GM21529 (cell line): ENCODE data around the gene MRPL19.

ENCODE experiments used
- ATAC-seq: cut with Tn5 transposase; IDR thresholded peaks from one replicate; pipeline ENCODE4 v1.9.1; 2021; ENCODE audit not compliant: unreplicated experiment

The MRPL19 gene

DNA sequence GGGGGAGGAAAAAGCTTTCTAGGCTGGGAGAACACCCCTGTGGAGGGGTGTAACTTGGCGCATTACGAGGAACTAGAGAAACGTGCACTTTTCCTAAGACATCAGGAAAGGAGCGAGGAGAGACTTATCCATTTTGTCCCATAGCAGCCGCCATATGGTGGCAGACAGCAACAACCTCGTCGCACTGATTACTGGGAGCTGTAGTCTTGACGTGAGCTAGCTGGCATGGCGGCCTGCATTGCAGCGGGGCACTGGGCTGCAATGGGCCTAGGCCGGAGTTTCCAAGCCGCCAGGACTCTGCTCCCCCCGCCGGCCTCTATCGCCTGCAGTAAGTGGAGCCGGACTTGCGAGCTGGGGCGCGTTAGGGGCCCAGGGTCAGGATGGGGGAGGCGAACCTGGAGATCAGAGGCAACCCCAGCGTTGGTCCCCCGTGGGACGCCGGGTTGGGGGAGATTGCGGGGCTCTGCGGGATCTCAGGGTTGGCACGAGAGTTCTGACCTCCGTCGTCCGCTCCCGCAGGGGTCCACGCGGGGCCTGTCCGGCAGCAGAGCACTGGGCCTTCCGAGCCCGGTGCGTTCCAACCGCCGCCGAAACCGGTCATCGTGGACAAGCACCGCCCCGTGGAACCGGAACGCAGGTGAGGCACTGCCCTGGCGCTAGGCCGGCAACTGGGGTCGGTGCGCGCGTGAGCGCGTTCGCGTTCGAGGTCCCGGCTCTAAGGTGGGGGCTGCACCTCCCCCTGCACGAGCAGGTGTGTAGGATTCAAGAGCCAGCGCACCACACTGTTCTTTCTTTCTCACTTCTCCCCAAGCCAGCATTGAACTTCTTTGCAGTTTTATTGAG is at the start of gene MRPL19:
Gene MRPL19, plus strand, starts transcription at position 201 of the 843 bp plus-strand sequence. Its CDS starts 25 bp downstream, at position 226.
- peak; percentile 95 for ATAC-seq

DNA sequence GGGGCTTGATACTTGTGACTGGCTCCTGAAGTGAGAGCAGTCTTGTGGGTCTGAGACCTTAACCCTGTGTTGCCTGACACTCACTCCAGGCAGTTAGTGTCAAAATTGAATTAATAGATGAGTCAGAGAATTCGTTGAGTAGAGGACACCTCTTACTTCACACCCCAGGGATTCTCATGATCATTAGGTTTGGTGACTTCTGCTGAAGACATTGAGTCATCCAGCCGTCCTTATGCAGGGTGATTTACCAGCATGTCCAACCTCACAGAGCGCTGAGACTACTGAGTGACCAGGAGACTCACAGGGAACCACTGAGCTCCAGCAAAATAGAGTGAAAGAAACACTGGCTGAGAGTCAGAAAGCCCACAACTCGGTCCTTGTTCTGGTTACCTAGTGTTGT is 49.8 kb upstream of the MRPL19 start:
- ATAC-seq: no peak

DNA sequence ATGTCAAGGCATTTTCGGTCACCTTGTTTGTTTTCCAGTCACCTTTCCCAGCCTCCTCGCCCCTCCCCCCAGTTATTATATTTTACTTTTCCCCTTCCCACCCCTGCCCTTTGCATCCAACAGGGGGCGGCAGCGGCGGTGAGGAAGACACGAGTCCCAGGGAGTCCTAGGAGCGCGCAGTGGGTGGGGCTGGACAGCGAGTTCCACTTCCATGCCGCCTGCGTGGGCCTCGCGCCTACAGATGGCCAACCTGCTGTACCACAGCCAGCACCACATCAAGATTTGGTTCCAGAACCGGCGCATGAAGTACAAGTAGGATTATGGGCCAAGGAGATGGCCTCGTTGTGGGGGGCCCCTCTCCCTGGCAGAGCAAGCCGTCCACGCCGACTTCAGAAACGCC is 48.6 kb upstream of the MRPL19 start:
- no peak for ATAC-seq

DNA sequence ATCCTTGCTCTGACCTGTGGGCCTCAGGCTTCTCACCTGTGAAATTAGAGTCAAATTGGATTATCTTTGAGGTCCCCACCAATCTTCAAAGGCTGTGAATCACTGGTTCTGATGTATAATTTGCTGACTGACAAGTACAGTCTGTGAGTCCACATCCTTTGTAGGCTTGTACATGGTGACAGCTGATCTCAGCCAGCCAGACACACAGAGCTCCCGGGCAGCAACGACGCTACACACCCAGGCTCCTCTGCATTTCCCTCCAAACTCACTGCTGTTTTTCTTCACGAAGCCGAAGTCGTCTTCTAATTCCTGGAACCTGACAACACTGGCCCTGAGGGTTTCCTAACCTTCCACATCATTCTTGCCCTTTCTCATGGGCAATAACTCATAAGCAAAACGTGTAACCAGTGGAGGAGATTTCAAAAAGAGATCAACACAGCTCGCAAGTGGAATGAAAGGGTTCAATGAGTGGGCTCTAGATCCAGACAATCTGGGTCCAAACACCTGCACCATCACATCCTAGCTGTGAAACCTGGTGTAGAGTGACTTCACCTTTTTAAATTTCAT is 47.9 kb upstream of the MRPL19 start:
- no peak for ATAC-seq

DNA sequence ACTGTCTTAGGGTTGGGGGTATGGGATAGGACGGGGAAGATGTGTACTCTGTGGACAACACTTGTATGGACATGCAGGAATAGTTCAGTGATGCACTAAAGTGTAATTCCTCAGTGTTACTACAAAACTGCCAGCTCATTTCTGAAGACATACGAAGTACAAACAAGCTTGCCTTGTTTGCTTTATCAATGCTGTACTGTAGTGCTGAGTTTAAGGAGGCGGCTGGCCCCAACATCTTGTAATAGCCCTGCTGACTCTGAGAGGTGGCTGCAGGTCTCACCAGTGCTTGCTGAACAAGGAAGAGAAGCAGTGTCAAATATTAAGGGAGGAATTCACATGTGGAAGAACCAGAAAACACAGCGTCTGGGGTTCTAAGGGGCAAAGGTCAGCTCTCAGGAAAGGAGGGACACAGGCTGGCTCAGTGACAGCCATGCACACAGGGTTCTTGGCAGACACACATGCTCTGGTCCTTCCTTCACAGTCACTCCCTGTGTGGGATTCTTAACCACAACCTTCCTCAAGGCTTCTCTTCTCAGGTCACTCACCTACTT is 46.0 kb upstream of the MRPL19 start:
- ATAC-seq: no peak

DNA sequence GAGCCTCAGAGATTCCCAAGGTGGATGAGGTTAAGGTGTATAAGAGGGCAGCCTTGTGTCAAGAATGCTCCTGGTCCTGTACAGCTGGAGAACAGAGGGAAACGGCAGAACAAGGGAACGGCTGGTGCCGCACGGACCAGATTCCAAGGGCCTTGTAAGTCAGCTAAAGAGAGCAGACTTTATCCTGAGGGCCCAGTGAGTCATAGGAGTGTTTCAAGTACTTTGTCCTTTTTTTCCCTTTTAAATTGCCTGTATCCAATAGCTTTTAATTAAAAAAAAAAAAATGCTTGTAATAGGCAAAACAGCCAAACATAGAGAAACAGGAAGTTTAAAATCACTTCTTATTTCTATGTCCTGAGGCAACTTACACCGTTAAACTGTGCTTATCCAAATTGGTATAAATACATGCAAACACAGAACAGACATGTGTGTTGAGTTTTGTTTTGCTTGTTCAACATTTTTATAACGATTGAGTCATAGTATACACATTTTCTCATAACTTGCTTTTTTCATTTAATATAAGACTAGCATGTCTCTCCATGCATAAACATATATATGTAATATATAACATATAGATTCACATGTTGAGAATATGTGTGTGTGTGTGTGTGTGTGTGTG is 43.8 kb upstream of the MRPL19 start:
- no peak for ATAC-seq

DNA sequence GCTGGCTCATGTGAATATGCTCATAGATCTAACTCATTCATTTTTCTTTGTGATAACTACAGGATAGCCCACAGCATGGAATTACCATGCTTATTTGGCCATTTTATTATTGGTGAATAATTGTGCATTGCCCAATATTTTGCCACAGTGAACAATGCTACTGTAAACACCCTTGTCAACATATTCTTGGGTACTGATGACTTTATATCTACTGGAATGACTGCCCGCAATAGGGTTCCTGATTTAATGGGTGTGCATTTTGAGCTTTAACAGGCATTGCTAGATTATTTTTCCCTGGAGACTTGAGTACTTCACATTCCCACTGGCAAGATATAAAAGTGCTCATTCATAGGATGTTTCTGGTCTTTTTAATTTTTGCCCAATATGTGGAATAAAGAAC is 43.1 kb upstream of the MRPL19 start:
- ATAC-seq: no peak

DNA sequence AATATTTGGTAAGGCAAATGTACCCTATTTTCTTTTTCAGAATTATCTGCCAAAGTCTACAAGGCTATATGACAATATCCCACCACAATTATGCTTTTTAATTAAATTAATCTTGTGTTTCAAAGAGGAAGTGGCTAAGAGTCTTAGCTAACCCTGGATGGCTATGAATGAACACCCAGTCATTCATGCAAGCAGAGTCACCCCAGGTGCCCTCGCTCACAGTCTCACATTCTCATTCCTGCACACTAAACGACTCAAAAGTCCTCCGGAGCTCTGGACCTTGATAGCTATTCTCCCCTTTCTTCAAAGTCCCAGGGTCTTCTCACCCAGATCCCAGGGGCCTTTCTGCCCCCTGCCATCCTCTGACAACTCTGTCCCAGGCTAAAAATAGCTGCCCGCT is 42.1 kb upstream of the MRPL19 start:
- no peak for ATAC-seq

DNA sequence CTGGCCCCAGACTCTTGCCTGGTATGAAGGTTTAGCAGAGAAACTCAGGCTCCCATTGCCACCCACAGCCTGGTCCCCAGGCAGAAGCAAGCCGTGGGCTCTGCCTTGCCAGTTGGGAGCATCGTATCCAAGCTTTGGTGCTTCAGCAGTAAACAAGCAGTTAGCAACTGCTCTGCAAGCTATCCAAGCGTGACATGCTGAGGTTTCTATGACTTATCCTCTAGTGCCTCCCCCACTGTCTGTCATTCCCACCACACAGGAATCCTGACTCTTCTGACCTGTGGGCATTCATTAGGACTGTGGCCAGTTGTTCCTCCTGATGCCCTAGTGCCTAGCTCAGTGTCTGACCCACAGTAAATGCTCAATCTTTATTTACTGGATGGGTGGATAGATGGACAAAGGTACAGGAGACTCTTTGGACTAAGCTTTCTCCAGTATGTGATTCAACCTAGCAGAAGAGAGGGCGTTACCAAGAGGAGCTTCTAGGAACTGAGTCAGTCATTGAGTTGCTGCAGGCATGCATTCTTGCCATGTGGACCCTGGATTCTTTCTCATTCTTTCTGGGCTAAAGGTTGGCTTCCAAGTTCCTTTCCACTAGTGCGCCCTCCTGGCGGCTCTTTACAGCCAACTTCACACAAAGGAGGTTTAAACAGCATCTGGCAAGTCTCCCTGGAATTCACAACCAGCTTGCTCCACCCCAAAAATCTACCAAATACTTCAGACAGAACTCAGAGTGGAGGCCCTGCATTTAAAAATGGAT is 40.6 kb upstream of the MRPL19 start:
- no peak for ATAC-seq

DNA sequence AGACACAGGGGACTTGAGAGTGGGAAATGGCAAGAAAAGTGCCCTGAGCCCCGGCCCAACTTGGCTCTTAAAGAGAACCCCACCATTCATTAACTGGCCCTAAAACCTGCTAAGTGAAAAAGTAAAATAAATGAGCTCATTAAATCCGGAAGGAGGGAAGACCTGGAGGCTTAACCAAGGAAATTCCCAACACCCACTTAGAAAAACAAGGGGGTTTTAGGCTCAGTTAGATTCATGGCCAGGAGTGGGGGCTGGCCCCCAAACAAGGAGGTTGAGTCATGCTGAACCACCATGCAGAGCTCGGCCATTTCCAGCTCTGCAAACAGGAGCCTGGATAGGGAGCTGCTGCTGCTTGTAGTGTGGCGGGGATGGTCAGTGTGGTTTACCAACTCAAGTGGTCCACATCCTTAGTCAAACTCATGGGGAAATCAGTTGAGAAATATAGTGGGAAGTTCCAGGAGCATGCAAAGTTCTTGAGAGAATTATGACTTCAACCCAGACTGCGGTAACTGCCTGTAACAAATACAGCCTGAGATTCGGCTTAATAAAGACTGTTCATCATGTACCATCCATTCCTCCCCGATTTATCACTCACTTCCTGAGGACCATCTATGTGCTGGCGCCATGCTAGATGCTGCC is 39.7 kb upstream of the MRPL19 start:
- ATAC-seq: no peak

DNA sequence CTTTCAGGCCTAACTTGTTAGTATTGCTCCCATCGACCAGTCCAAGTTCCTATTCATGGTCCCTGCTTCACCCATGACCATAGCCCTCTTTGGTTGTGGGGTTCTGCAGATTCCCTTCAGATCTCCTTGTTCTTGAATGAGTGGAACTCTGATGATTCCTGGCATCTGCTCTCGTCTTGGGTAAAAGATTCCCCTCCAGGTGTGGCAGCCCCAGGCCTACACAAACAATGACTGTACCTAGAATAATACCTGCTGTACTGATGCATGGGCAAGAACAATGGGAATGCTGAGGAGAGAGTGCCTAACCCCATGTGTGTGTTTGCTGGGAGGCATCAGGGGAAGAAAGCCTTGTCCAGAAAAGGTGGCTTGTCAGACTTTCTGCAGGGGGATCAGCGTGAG is 39.2 kb upstream of the MRPL19 start:
- no peak for ATAC-seq

DNA sequence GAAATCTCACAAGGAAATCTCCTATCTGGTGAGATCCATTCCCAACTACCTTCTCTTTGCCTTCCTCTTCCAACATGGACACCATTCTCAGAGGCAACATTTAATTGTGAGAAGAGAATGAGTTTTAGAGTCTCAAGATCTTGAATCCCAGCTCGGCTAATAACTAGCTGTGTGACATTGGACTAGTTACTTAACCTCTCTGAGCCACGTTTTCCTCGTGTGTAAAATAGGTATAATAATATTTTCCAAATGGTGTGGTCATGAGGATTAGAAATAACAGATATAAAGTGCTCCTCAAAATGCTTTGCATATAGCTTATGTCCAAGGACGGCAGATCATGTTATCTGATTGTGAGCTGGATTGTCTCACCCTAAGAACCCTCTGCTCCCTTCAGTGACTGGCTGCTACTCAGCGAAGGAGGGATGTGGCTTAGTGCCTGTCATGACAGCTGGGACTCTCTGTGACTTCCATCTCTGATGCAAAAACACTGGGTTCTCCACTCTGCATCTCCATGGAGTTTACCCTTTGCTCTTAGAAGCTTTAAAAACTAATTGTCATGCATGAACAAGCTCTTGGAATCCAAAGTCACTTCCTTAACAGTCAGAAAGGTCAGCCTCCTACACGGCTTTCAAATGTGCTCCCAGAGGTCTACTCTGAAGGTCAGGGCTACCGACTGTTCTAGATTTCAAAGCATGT is 38.4 kb upstream of the MRPL19 start:
- ATAC-seq: peak; percentile 34

DNA sequence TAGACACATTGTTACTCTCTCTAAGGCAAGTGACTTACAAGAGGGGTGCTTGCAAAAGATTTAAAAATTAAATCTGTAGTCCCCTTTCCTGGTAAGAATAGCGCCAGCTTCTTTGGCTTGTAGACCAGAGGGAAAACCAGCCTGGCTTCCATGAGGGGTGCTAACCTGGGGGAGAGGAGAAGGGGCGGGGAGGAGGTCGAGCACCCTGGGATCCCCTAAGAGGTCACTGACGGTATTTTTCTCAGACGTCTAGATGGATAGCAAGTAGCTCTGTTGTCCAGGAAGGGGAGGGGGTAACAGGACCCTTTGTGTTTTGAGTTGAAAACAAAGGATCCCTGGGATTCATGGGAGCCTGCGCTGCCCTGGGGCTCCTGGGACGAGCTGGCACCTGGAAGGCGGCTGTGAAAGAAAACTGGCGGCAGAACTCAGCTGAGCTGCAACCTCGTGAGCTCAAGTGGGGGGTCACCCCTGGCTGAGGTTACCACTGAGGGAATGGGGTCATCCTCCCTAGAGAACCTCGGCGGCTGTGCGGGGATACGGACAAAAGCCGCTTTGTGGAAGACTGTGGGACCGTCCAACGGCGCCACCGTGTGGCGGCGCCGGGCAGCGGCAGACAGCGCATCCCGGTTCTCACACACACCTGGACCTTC is 37.8 kb upstream of the MRPL19 start:
- ATAC-seq: peak; percentile 76

DNA sequence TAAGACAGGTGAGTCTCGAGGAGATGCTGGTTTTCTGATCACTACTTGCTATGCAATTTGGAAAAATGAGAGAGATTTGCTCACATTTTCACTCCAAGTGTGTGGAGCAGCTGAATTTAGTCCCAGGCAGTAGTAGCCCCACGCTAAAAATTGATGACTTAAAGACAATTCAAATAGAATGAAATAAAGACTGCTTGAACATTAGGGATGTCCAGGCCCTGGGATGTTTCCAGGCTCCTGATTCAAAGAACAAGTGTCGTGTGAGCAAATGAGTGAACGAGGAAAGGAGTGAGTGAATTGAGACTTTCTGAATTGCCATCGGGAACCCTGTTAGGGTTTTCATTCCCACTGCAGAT is 37.3 kb upstream of the MRPL19 start:
- no peak for ATAC-seq

DNA sequence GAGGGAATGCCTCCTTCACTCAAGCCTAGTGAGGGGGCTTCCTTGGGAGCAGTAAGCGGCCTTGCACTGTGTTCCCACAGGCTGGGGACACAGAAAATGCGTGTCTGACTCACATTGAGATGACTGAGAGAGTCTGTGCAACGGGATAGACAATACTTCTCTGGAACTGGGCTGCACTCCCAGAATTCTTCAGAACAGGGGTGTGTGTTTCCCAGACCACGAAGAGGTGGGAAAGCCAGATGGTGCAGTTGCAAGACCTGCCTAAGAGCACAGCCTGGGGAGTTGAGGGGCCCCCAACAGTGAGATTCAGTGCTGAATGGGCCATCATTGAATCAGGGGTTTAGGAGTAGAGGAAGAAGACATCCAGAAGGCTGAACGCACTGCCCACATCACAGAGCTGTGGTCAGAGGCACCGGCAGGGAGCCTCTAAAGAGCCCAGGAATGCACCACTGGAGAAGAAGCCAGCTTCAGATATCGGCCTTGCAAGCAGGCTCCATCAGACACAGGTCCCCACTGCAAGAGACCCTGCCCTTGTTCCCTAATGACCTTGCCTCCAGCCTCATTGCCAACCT is 36.6 kb upstream of the MRPL19 start:
- ATAC-seq: no peak

DNA sequence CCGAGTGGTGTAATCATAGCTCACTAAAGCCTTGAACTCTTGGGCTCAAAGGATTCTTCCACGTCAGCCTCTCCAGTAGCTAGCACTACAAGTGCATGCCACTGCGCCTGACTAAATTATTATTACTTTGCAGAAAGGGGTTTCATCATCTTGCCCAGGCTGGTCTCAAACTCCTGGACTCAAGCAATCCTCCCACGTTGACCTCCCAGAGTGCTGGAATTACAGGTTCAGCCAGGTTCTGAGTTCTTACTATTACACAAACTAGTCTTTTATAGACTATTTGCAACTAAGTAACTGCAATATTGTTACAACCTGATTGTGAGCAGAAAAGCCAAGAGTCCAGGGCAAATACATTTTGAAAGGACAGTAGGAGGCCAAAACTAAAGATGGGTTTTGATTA is 35.9 kb upstream of the MRPL19 start:
- no peak for ATAC-seq

DNA sequence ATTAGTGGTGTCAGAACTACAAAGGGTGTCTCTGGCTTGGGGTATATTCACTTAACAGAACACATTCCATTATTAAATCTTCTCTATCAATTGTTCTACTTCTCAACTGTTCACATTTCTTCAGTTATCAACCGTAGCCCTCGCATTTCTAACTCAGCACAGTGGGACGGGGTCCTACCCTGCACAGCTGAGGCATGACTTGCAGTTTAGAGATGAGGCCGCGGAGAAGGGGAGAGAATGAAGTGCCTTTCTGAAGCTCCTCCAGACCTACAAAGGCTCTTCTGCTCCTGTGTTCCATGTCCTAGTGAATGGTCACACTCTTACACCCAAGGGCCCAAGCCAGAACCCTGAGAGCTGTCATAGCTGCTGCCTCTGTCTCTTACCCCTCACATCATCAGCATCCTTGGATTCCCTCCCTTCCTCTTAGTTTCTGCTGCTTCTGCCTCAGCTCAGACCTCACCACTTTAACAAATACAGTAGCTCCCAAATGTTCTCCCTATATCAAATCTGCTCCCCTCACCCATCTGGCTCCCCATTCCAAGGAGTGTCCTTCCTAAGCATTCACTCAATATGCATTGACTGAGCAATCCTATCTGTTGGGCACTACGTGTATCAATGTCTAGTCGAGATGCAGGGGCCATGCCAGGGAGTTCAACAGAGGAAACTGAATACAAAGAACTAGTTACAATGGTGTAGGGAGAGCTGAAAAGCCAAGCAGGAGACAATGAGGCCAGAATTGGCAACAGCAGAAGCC is 34.3 kb upstream of the MRPL19 start:
- ATAC-seq: no peak

DNA sequence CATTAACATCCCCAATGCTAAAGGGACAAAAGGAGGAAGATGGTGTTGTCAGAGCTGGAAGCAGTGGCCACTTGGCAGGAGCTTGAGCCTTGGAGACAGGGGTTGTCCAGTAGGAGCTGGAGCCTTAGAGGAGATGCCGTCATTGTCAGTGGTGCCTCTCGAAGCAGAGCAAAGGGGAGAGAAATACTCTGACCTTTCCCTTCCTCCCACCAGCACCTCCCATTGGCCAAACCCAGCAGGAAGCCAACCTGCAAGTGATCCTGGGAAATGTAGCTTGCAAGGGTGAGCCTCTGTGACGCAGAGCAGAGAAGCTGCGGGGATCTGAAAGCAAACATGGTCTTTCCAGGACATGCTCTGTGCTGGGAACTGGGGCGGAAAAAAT is 33.7 kb upstream of the MRPL19 start:
- no peak for ATAC-seq

DNA sequence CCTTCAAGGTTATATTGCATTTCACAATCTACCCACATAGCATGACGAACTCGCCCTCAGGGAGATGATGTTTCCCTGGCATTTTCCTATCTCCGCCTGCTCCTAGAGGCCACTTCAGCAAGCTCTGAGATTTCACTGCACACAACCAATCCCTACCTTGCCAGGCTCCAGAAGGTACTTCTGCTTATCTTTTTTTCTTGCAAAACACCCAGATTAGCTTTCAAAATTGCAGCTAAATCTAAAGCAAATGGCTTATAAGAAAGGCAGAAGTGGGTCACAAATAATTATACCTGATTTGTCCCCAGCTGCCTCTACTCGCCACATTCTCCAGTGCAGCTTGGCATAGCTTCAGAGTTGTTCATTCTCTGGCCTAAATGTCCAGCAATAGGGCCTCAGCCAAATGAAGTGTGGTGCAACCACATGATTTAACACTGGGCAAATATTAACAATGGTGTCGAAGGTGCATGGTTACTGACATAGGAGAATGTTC is 32.4 kb upstream of the MRPL19 start:
- no peak for ATAC-seq
